SW480 (cell line): ENCODE results near the gene SLC38A3.

ENCODE experiments used
- DNase-seq: peaks from one replicate; pipeline ENCODE4 v3.0.0-alpha.2; 2016; ENCODE audit warnings: low spot score

SLC38A3 gene

DNA sequence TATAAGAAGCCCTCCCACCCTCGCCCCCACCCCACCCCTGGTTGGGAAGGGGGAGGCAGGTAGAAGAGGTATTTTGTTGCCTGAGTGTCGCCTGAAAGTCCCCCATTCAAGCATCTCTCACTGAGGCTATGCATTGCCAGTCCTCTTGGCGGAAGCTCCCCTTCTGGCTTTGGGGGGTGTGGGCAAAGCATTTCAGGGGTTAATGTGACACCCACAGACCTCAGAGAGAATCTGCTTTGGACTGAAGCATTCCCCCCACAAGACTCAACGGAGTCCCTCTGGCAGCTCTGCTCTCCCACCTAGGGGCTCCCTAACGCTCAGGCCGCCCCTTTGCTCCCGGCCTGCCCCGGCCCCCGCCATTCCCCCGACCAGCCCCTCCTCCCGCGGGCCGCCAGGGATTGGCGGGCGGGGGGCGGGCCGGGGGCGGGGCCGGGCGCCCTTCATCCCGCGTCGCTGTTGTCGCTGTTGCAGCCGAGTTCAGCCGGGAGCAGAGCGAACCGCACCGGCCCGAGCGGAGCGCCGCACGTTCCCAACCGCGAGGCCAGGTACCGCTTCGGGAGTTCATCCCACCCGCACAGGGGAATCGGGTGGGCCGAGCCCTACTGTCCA is at the start of gene SLC38A3:
SLC38A3 (plus strand) TSS at position 468 of the 609 bp plus-strand sequence. CDS start 8,929 bp downstream, outside the sequence.
- no peak for DNase-seq

DNA sequence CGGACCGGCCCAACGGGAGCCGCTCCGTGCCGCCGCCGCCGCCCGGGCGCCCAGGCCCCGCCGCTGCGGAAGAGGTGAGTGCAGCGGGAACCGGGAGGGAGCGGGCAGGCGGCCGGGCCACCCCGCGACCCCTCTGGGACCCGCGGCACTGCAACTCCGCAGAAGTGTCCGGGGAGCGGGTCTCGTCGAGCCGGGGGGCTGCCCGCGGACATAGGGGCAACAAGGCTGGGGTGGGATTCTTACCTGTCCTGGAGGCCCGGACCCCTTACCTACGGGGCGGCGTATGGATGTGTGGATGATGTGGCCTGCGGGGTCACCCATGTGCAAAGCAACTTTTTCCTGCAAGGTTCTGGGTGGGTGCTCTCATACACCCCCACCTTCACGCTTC is 49.6 kb upstream of the SLC38A3 start:
- no peak for DNase-seq

DNA sequence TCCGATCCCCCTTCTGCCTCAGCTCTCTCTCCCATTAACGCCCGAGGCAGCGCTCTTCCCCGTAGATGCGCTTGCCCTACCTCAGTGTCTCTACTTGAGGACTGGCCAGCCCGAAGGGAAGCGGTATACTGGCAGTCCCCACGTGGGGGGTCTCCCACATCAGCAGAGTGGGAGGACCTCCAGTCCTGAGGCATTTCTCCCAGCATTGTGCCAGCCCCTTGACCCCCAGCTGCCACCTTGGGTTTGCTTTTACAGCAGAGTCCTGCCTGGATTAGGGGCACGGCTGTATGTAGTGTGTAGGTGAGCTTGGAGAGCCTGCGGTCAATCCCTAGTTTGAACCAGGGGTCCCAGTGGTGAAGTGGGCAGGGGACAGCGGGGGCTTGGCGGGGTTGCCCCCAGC is 49.2 kb upstream of the SLC38A3 start:
- DNase-seq: no peak

DNA sequence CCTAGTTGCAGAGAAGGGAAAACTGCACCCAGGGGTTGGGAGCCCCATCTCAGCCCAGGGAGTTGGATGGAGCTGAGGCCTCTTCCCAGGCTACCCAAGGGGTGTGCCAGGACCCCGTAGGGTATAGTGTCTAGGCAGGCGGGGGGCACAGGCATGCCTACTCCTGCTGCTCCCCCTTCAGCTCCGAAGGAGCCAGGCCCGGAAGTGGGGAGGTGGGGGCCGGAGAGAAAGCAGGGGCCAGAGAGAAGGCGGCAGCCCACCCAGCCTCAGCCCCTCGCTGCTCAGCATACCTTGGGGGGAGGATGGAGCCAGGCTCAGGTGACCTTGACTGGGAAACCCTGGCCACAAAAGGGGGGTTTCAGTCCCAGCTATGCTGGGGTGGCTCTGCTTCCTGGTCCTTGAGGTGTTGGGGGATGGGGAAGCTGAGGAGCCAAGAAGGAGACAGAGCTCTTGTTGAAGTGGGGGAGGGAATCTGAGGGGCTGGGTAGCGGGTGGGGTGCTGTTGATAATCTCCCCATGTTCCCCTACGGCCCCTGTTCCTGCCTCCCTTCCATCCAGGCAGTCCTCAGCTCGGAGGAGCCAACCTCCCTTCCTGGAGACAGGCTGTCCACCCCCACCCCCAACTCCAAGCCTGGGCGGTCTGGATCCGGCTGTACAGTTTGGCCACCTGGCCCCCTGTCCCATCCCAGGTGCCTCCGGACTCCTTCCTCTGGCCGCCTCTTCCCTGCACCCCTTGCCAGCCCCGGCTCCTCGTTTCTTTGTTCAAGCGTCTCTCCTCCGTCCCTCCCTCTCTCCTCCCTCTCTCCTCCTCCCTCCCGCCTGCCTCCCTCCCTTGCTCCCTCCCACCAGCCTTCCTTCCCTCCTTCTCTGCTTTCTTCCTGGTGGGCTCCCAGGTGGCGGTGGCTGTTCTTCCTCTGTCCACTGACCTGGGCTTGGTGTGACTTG is 48.2 kb upstream of the SLC38A3 start:
- no peak for DNase-seq

DNA sequence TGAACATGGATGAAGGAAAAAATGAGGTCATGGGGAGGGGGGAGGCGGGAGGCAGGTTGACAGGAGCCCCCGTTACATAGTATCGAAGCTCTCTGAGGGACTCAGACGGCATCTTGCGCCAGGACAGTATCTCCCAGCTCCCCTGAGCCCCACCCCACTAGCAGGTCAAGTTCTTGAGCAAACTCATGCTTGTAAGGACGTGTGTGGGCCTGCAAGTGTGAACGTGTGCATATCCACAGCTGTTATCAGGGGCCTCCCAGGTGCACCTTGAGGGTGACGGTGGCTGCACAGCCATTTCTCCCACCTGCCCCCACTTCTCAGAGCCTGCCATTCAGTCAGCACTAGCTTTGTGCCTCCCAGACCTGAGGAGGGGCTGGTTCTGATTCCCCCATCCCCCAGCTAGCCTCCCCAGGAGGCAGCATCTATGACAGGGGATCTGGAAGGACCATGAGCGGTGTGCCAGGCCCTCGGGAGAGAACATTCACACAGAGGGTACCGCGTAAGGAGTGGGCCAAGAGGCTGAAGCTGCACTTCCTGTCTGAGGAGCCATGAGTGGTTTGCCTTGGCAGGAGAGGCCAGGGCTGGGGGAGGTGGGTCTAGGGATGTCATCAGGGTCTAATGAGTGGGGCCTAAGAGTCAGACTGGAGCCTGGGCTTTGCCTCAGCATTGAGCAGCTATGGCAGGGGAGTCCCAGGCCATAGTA is 47.1 kb upstream of the SLC38A3 start:
- no peak for DNase-seq

DNA sequence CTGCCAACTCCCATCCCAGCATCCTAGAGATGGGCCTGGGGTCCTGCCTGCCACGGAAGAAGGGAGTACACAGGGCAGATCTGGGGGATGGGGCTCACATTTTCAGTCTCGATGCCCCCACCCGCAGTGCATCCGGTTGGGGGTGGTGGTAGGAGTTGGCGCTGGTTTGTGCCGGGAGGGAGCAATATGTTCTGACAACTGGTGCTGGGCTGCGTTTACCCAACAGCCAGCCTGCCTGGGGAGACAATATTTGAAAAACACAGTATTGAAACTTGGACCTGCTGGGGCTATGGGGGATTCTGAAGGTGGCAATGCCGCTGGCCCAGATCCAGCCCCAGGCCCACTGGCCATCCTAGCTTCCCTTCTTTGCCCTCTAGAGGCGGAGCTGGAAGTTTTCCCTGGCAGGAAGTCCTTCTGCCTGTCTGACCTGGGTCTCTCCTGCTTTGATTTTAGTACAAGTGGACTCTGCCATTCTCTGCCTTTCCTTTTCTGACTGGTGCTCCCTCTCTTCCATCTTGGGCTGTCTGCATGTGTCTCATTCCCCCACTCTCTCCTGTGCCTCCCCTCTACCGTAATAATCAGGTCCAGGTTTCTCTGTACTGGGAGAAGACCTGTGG is 46.4 kb upstream of the SLC38A3 start:
- DNase-seq: no peak

DNA sequence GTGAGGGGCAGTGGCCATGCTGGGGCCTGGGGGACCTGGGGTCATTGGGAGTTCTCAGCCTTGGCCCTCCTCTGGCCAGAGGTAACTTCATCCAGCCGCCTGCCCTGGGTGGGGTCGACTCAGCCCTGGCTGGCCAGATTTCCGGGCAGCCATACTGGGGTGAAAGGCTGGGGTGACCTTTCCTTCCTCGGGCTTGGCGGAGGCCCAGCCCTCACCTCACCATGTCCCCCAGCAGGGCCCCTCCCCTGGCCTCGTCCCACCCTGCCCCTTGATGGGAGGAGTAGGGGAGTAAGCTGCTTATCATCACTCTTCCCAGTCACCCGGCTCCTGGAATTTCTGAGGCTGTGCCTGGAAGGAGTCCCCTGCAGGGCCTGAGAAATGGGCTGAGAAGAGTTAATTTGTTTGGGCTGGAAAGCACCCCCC is 44.5 kb upstream of the SLC38A3 start:
- no peak for DNase-seq

DNA sequence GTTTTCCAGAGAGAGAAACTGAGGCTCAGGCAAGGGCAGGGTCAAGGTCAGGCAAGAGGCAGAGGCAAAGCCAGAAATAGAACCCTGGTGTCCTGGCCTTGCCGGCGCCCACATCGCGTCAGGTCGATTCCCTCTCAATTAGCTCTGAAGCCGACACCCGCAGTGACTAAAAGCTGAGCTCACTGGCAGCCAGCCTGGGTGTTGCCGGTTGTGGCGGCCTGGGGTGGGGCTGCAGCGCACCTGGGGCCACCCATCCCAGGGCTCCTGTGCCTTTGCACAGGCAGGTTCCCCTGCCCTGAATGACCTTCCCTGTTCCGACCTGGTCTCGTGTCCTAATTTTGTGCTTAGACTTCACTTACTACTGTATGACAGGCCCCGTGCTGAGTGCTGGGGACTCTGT is 43.8 kb upstream of the SLC38A3 start:
- no peak for DNase-seq

DNA sequence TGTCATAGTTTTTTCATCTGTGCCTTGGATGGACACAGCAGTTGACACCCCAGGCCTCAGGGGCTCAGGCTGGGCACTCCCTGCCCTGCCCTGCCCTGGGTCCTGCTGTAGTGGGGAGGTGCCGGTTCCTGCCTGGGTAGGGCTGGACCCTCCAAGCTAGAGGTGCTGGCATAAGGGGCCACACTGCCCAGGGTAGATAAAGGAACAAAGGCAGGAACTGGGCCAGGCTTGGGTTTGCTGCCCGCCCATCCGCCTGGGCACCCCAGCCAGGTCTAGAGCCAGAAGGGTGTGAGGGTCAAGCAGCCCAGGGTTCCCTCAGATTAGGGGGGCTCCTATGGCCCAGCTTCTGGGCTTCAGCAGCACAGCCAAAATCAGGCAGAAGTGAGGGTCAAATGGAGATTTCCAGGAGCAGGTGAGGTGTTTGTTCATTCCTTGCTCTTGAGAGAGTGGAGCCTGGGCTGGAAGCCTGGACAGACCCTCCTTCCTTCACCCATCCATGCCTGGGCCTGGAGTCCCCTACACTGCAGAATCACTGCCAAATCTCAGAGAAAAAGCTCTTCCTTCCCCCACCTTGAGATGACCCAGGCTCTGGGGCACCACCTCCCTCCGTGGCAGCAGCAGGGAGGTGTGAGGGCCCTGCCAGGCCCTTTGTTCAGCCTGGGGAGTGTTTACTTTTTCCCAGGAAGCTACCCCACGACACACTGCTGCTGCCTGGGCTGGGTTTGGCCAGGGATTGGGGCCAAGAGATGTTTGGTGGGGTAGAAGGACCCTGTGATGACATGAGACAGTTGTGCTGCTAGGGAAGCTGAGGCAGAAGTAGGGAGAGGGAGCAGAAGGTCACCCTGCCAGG is 42.8 kb upstream of the SLC38A3 start:
- DNase-seq: no peak

DNA sequence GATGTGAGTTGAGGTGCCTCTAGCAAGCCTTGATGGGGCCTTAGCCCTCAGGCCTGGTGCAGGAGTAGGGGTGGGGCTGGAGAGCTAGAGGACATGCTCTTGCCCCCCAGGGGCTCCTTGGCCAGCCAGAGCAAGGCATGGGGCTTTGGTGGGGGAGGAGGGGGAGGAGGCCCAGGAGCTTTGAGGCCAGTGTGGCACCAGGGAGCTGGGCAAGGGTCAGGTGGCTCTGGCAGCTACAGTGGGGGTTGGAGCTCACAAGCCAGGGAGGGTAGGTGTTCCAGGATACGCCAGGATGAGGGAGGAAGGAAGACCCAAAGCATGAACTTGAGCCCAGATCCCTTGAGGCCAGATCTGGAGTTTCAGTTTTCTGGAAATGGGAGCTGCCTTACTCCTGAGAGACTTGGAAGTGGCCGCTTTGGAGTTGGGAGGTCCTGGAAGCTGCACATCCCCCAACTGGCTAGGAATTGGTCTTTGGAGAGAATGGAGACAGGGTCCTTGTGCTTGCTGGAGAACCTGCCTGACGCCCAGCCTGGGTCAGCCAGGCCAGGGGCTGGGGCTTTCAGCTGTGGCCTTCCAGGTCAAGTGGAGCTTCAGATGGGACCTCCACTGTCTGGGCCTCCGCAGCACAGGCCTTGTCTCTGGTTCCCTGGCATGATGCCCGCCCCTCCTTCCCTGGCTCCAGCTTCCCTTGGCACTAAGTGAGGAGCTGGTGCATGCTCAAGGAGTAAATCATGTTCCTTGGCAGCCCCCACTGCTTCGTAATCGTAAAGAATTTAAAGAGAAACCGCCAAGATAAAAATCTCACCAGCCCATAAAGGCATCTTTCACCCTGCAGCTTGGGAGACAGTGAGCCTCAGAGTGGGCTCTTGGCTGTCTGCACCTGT is 41.3 kb upstream of the SLC38A3 start:
- DNase-seq: no peak

DNA sequence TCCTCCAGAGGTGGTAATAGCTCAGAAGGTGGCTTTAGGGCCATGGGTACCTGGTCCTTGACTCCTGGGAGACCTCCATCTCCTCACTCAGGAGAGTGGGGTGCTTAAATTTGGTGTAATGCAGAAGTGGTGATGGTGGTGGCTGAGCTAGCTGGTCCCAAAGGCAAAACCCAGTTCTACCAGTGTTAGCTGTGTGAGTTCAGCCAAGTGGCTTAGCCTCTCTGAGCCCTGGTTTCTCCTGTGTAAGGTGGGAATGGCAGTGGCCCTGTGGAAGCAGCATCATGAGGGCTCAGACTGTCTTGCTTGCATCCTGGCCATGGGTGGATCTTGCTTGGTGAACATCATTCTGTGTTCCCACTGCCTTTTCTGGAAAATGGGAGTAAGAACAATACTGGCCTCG is 40.6 kb upstream of the SLC38A3 start:
- DNase-seq: no peak

DNA sequence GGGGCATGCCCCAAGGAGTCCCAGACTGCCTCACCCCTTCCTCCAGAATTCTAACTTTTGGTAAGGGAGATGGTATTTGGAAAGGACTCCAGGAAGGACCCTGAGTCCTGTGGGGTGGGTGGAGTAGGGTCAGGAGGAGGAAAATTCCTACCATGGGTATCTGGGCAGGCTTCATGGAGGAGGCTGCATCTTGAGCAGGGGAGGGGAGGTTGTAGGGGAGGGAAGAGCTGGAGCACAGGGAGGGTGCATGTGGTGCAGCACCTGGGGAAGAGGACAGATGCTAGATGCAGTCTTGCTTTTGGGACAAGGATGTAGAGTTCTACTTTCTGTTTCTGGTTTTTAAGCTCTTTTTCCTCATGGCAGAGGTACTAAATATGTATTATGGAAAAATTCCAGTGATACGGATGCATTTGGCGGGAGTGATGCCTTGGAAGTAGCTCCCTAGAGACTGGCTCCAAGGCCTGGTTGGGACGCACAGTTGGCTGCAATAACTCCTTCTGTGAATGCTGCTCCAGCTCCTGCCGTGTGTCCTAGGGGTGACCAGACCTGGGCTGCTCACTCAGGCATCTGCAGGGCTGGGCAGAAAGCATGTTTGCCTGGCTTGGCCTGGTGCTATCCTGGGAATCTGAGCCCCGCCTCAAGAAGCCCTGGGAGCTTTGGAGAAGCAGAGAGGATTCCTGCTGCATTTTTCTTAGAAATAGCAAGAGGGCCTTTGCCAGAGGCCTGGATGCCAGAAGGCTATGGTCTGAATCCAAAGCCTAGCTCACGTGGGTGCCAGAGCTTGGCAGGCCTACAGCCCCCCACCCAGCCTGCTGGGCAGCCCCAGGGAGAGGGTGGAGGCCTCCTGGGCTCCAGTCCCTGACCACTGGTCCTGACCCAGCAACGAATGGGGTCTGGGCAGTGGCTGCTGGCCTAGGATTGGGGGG is 39.8 kb upstream of the SLC38A3 start:
- no peak for DNase-seq

DNA sequence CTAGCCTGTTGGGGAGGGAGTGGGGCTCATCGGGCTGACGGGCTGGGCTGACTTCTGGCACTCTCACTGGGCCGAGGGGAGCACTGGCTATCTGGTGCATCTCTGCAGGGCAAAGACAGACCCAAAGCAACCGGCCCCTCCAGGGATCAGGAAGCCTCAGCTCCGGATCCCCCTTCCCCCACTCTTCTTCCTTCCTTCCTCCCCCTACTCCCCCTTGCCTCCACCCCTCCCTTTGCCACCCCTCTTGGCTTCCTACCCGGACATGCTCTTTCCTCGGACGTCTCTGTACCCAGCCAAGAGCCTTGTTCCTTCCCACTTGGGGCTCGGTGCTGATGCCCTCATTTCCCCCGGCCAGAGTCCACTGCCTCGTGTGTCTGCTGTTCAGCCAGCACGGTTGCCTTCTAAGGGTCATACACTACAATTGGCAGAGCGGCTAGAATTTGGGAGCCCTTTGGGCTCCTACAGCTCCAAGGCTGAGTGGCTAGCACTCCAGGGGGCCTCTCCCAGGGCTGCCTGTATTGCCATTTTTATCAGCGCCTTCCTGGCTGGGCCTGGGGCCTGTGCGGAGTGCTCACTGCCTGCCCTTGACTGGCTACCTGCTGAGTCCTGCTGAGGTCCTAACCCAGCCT is 39.0 kb upstream of the SLC38A3 start:
- no peak for DNase-seq

DNA sequence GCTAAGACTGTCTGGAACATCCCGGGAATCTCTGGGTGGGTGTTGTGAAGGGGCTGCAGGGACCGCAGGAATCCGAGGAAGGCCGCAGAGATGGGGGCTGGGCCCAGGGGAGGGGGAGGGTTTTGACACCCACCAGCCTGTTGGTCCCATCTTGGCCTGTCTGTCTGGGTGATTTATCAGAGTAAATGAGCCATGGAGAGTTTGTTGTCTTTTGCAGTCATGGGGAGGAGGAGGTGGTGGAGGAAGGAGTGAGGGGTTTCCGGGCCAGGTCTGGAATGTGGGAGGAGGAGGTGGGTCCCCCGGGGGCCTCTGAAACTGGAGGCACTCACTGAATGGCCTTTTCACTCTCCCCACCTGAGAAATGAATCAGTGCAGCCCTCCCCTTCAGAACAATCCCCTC is 38.5 kb upstream of the SLC38A3 start:
- DNase-seq: no peak

DNA sequence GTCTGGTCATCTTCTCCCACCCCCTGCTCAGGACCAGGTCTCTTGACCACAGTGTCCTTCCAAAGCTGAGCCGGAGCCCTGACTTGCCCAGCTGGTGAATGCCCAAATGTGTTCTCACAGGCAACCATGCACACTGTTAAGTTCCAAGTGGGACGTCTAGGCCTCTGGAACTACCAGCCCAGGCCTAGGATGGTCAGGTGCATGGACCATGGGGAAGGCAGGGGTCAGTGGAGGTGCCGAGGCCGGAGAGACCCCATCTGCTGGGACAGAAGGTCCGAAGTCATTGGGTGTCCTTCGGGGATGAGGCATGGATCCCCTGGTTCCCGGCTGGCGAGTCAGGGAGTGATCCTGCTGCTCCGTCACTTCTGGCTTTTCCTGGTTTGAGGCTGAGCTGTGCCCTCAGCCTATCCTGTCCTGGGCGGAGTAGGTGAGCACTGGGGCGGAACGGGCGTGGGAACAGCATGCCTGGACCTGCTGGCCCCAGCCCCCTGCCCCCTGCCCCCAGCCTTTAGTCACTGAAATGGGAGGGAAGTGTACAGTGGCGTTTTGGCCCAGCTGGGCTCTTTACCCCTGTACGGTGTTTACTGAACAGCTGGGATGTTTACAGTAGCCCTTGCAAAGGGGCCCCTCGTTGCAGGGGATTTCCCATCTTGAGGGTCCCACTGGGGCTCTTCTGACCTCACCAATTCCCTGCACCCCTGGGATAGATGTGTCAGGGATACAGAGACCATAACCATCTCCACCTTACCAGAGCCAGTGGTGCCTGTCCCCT is 37.8 kb upstream of the SLC38A3 start:
- DNase-seq: peak; percentile 63

DNA sequence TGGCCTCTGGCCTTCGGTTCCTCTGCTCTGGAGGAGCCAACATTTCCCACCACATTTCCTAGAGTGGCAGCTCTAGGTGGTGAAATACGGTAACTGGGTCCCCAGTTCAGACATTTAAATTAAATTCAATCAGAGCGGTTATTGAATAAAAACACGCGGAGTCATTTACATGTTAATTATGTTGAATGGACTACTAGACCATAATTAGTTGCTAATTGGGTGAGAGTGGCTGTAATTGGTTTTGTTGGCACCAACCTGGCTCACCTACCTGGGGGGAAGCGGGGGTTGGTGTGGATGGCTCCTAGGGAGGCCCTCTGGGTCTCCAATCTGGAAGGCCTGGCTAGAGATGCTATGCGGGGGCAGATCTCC is 37.2 kb upstream of the SLC38A3 start:
- DNase-seq: no peak

DNA sequence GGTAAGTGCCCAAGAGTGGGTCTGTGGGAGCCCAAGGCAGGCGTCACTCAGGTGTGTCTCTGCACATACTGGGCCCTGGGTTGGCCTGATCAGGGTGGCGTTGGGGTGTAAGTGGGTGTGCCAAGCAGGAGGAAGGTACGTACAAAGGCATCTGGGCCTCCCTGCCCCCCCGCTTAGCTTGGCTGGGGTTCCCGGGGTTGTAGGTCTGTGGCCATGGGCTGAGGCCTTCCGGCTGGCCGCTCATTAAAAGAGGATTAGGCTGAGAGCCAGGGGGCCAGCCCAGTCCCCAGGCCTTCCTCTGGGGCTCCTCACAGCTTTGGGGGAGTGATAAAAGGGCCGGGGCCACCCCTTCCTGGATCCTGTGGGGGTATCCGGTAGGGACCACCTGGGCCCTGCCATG is 36.7 kb upstream of the SLC38A3 start:
- no peak for DNase-seq

DNA sequence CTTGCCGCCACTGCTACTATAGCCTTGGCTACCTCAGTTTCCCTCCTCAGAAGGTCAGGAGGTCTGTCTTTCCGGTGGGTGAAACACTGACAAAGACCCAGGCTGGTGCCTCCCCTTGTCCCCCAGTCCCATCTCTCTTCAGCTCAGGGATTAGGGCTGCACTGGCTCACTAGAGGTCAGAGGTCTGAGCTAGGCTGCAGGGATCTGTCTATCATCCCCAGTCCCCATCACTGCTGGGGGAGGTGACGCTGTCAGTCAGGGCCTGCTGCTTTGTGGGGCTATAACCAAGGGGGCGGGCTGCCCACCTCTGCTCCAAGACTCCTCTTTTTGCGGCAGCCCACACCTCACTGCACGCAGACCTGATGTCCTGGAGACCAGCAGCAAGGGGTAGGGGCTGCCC is 36.3 kb upstream of the SLC38A3 start:
- DNase-seq: no peak
